B cell (primary cell): ENCODE measurements around the gene UBE2J2. TPM values are rescaled to one million over a fixed set of nuclear protein-coding genes. Genes with fewer than 3 reads are reported as not detected.

Experiments used
- ATAC-seq: fragments of 200-7000 bp; cut with Tn5 transposase; one replicate; pipeline ENCODE4 v1.10.0; 2021; ENCODE audit warnings: low read depth, mild to moderate bottlenecking, moderate number of reproducible peaks, moderate library complexity
- CTCF ChIA-PET: fragments of 350-600 bp; sonication (Branson Sonifier 250); formaldehyde crosslinking; loops from one replicate; lab custom pipeline; 2021; ENCODE audit warnings: antibody characterized with exemption, inconsistent platforms; lab: Charles Lee
- POLR2A ChIA-PET: fragments of 350-600 bp; sonication (Branson Sonifier 250); formaldehyde crosslinking; loops from one replicate; lab custom pipeline; 2021; ENCODE audit warnings: antibody characterized with exemption; lab: Charles Lee
- DNase-seq: peaks from one replicate; pipeline ENCODE4 v3.0.0; 2013
- H2AFZ ChIP-seq: 2 replicates; pipeline ENCODE4 v1.6.1; 2012; ENCODE audit warnings: mild to moderate bottlenecking, low read depth, low read length; ENCODE audit not compliant: insufficient read depth, poor library complexity, severe bottlenecking
- H3K27ac ChIP-seq, 2 donors: 1 replicate in 1 of 2; 2 replicates in 1 of 2; pipeline ENCODE4 v1.5.1; 2012 to 2013; ENCODE audit warnings: low read length in 2 of 2, mild to moderate bottlenecking in 2 of 2, moderate library complexity in 1 of 2
- H3K27me3 ChIP-seq, 4 experiments: fragments of 200-600 bp in 1 of 4; sonication (generic) in 1 of 4; replicated peaks in 1 of 4; 1 replicate in 2 of 4; 2 replicates in 2 of 4; pipeline versions ENCODE4 v1.6.1 to v1.7.0; 2013 to 2016; ENCODE audit warnings: low read length in 3 of 4, mild to moderate bottlenecking in 2 of 4, mixed read lengths in 1 of 4, moderate library complexity in 1 of 4; ENCODE audit not compliant: insufficient read depth in 4 of 4, control insufficient read depth in 3 of 4; ENCODE audit errors: control extremely low read depth in 1 of 4
- H3K36me3 ChIP-seq, 2 experiments: replicated peaks in 1 of 2; 1 replicate in 1 of 2; 2 replicates in 1 of 2; pipeline versions ENCODE4 v1.6.1 to v1.7.1; 2013; ENCODE audit warnings: low read length in 1 of 2; ENCODE audit not compliant: insufficient read depth in 2 of 2, control insufficient read depth in 1 of 2; ENCODE audit errors: control extremely low read depth in 1 of 2, extremely low read depth in 1 of 2
- H3K4me1 ChIP-seq, 2 donors: fragments of 200-600 bp in 1 of 2; sonication (generic) in 1 of 2; 1 replicate in 1 of 2; 2 replicates in 1 of 2; pipeline versions ENCODE4 v1.5.1 to v1.6.1; 2013 to 2017; ENCODE audit warnings: low read length in 2 of 2; ENCODE audit not compliant: control insufficient read depth in 2 of 2, insufficient read depth in 2 of 2
- H3K4me2 ChIP-seq: replicated peaks from 2 replicates; pipeline ENCODE3; 2012; ENCODE audit warnings: mild to moderate bottlenecking, low read depth, low read length; ENCODE audit not compliant: poor library complexity, severe bottlenecking
- H3K4me3 ChIP-seq, 5 experiments: fragments of 200-600 bp in 1 of 5; sonication (generic) in 1 of 5; 1 replicate in 3 of 5; 2 replicates in 2 of 5; pipeline versions ENCODE4 v1.5.1 to v1.7.0; 2011 to 2016; ENCODE audit warnings: low read length in 4 of 5, mild to moderate bottlenecking in 4 of 5, low read depth in 2 of 5, control low read depth in 1 of 5, moderate library complexity in 1 of 5; ENCODE audit not compliant: insufficient read depth in 1 of 5; ENCODE audit errors: control extremely low read depth in 1 of 5, extremely low read depth in 1 of 5
- H3K79me2 ChIP-seq: fragments of 200-600 bp; sonication (generic); one replicate; pipeline ENCODE4 v1.6.0; 2016; ENCODE audit warnings: low read length; ENCODE audit not compliant: control insufficient read depth, insufficient read depth
- H3K9ac ChIP-seq: fragments of 200-600 bp; sonication (generic); 2 replicates; pipeline ENCODE4 v1.6.1; 2017; ENCODE audit warnings: mild to moderate bottlenecking, low read length, moderate library complexity
- H3K9me3 ChIP-seq, 3 donors: one replicate each; pipeline versions ENCODE4 v1.6.1 to v1.7.1; 2013; ENCODE audit warnings: low read length in 2 of 3; ENCODE audit not compliant: control insufficient read depth in 2 of 3, insufficient read depth in 1 of 3; ENCODE audit errors: control extremely low read depth in 1 of 3
- H4K20me1 ChIP-seq: 2 replicates; pipeline ENCODE4 v1.6.0; 2012; ENCODE audit warnings: mild to moderate bottlenecking, low read length; ENCODE audit not compliant: insufficient read depth, control insufficient read depth, poor library complexity, severe bottlenecking
- H3K27ac Mint-ChIP-seq: one replicate; pipeline ENCODE4 v1.8.0; 2021; ENCODE audit warnings: mixed read lengths
- H3K27me3 Mint-ChIP-seq: one replicate; pipeline ENCODE4 v1.8.0; 2021; ENCODE audit warnings: mixed read lengths
- H3K4me1 Mint-ChIP-seq: one replicate; pipeline ENCODE4 v1.8.0; 2021; ENCODE audit warnings: mixed read lengths
- H3K4me3 Mint-ChIP-seq: one replicate; pipeline ENCODE4 v1.8.0; 2021; ENCODE audit warnings: mixed read lengths
- H3K9me3 Mint-ChIP-seq: one replicate; pipeline ENCODE4 v1.8.0; 2022; ENCODE audit warnings: mixed read lengths; ENCODE audit not compliant: insufficient read depth
- EZH2 ChIP-seq: IDR thresholded peaks from 2 replicates; pipeline ENCODE4 v1.6.1; 2012; ENCODE audit warnings: borderline replicate concordance, low read depth, mild to moderate bottlenecking, moderate library complexity, low read length; ENCODE audit not compliant: insufficient read depth, poor library complexity, severe bottlenecking
- WGBS: methylation state at CpG from one replicate; pipeline ENCODE4 v1.1.5; 2013; ENCODE audit warnings: missing lambda C conversion rate; ENCODE audit not compliant: insufficient coverage; 5-methylcytosine and 5-hydroxymethylcytosine counted together
- intact Hi-C: fragments of 100-400 bp; cut with micrococcal nuclease; formaldehyde crosslinking; loops from one replicate; pipeline ENCODE4 v1.10.0; 2022
- polyA plus RNA-seq: library from polyadenylated mRNA; depleted of rRNA; stranded (reverse); fragments of >200 nt; gene quantifications from 2 replicates; pipeline ENCODE4 v1.2.3, GENCODE V29; 2012
- total RNA-seq, 2 donors: library from RNA; stranded (reverse); fragments of 120-200 nt in 1 of 2; gene quantifications; 1 replicate in 1 of 2; 2 replicates in 1 of 2; pipeline versions ENCODE4 v1.2.3 to v1.2.4, GENCODE V29; 2013 to 2022
- TF ChIP-seq, protein P1 (sequence below): fragments of 200-600 bp; IDR thresholded peaks from one replicate; pipeline ENCODE4 v1.8.0; 2022; ENCODE audit warnings: antibody characterized with exemption, mild to moderate bottlenecking

UBE2J2 gene
- total and polyA plus RNA-seq, 2 donors (not counting 1 experiment from before 2014, with no cell fraction given) = 40.1 to 115 TPM

DNA sequence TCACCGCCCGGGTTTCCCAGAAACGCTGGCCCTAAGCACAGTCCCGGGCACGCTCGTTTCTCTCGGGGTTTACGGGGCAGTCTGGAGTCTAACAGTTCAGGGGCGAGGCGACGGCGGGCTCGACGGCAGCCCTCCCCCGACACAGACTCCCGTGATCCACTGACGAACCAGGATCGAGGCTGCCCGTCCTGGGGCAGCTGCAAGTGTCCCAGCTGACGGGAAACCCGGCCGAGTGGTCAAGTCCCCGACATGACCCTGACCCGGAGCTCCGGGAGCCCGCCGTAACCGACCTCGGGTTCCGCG, 494 bp downstream of the UBE2J2 start:
- Histone ChIP-seq H3K9me3 (no peaks in the 10 kb centered on the region), H2AFZ (peak overlapping the region; percentile 98), H3K27ac (peak overlapping the region; percentile 24 to 77), H4K20me1 (peaks cover 49% of the 10 kb centered on the region), H3K4me3 (peak overlapping the region; percentile 3 to 84 (median 75)), H3K4me2 (peak overlapping the region; percentile 93), H3K79me2 (peaks cover 52% of the 10 kb centered on the region), H3K36me3 (peaks cover 0 to 9% of the 10 kb centered on the region in 2 experiments), H3K27me3 (no peaks in the 10 kb centered on the region), H3K4me1 (peaks cover 29 to 38% of the 10 kb centered on the region in 2 donors), H3K9ac (peak overlapping the region; percentile 87)
- TF ChIP-seq EZH2 = no peak
- TF ChIP-seq, protein P1, sequence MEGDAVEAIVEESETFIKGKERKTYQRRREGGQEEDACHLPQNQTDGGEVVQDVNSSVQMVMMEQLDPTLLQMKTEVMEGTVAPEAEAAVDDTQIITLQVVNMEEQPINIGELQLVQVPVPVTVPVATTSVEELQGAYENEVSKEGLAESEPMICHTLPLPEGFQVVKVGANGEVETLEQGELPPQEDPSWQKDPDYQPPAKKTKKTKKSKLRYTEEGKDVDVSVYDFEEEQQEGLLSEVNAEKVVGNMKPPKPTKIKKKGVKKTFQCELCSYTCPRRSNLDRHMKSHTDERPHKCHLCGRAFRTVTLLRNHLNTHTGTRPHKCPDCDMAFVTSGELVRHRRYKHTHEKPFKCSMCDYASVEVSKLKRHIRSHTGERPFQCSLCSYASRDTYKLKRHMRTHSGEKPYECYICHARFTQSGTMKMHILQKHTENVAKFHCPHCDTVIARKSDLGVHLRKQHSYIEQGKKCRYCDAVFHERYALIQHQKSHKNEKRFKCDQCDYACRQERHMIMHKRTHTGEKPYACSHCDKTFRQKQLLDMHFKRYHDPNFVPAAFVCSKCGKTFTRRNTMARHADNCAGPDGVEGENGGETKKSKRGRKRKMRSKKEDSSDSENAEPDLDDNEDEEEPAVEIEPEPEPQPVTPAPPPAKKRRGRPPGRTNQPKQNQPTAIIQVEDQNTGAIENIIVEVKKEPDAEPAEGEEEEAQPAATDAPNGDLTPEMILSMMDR = no peak
- Mint-ChIP-seq H3K27me3 (no peaks in the 10 kb centered on the region), H3K4me1 (peaks cover 36% of the 10 kb centered on the region), H3K4me3 (peak overlapping the region; percentile 88), H3K27ac (peak overlapping the region; percentile 76), H3K9me3 (no peaks in the 10 kb centered on the region)
- WGBS = under 1% methylated on average over 31 of the region's 31 CpGs
- CTCF ChIA-PET = interaction anchor here (0.6 to 0.9 kb wide), 3 partner anchors 17 to 156 kb away, joined by 3 to 4 read pairs (median 3); partner anchors contain the start of gene AURKAIP1
- DNase-seq (no peak), ATAC-seq (no peak)
- intact Hi-C loops = loop anchor here (1.0 kb wide), 3 partner anchors 32 to 157 kb away; partner anchors contain the start of genes C1orf159, CPTP and INTS11
- POLR2A ChIA-PET = interaction anchor here (0.5 to 1.5 kb wide), 7 partner anchors 12 to 313 kb away, joined by 3 to 8 read pairs (median 4); partner anchors contain the start of genes AURKAIP1, CCNL2 and ISG15
